GM19397 (cell line): Measurements from ENCODE around the gene PAK2.
"Not testable (repeated sequence)": the region's sequence is repeated elsewhere in the genome, so short reads cannot be mapped to it uniquely, and the experiment has no call there.

ENCODE experiments used
- ATAC-seq: cut with Tn5 transposase; IDR thresholded peaks from one replicate; pipeline ENCODE4 v1.9.1; 2021; ENCODE audit warnings: mild to moderate bottlenecking, moderate library complexity; ENCODE audit not compliant: unreplicated experiment

PAK2 gene

DNA sequence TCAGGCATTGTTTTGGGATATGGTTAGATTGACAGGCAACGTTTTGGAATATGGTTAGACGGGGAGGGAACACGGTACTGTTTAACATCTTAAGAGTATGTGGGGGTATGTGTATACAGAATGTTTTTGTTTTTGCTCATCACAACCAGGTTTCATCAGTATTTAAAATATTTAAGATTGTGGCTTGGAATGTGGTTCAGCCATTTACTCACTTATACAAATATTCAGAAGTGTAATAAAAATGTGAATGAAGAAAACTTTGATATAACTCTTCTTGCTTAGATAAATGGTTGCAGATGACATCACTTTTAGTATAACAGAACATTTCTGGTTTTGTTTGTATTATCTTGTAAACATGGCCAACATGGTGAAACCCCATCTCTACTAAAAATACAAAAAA lies 3.9 kb upstream of the PAK2 start:
- ATAC-seq, result no peak

DNA sequence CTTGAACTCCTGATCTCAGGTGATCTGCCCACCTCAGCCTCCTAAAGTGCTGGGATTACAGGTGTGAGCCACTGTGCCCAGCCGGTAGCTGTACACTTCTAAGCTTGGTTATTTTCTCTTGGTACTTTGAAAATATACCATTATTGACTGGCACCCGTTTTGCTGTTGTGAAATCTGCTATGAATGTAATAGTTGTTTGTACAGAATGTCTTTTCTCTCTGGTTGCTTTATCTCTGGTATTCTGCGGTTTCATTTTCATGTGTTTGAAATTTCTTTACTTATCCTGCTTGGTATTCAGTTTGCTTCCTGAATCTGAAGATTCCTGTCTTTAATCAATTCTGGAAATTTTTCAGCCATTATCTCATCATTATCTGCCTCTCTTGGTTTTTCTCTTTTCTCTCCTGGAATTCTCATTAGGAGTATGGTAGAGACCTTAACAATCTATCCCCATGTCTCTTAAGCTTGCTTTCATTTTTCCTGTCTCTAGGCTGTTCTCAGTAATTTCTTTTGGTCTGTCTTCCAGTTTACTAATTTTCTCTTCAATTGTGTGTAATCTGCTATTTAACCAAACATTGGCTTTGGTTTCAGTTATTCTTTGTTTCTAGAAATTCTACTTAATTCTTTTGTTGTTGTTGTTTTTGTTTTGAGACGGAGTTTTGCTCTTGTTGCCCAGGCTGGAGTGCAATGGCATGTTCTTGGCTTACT lies 2.8 kb upstream of the PAK2 start:
- no peak for ATAC-seq

DNA sequence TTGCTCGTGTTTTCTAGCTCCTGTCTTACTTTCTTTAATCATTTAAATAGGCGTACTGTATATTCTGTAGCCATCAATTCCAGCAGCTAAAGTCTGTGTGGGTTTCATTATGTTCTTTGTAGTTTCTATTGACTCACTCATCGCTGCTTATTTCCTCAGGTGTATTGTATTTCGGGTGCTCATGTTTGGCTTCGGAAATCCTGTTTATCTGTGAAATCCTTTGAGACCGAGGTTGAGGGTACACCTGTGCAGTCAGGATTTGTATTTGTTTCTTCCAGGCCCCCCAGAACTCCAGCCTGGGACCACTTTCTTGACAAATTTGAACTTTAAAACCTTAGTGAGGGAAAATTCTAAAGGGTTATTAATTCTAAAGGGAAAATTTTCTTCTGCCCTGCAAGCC lies 2.0 kb upstream of the PAK2 start:
- ATAC-seq, result no peak

GRCh38 chr3:196740481-196741248 lies 1.0 kb downstream of the PAK2 start:
- no peak for ATAC-seq

GRCh38 chr3:196741249-196741889 lies 1.7 kb downstream of the PAK2 start:
- ATAC-seq, result no peak

DNA sequence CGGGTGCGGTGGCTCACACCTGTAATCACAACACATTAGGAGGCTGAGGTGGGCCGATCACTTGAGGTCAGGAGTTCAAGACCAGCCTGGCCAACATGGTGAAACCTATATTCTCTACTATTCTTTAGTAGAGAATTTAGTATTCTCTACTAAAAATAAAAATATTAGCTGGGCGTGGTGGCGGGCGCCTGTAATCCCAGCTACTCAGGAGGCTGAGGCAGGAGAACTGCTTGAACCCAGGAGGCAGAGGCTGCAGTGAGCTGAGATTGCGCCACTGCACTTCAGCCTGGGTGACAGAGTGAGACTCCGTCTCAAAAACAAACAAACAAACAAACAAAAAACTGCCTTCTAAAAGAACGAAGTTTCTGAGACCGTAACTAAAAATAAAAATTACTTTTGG lies 3.9 kb downstream of the PAK2 start:
- not testable (repeated sequence) for ATAC-seq

DNA sequence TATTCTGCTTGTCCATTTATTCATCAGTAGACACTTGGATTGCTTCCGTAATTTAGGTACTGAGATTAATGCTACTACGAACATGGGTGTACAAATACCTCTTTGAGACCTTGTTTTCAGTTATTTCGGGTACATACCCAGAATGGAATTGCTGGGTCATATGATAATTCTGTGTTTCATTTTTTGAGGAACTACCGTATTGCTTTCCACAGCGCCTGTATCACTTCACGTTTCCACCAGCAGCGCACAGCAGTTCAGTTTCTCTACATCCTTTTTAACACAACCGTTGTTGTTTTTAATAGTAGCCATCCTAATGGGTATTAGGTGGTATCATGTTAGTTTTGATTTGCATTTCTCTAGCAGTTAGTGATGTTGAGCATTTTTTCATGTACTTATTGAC lies 9.5 kb downstream of the PAK2 start:
- ATAC-seq, result no peak

- no peak for ATAC-seq
These were observed 13.5 kb downstream of the PAK2 start for GRCh38 chr3:196753201-196753600.

DNA sequence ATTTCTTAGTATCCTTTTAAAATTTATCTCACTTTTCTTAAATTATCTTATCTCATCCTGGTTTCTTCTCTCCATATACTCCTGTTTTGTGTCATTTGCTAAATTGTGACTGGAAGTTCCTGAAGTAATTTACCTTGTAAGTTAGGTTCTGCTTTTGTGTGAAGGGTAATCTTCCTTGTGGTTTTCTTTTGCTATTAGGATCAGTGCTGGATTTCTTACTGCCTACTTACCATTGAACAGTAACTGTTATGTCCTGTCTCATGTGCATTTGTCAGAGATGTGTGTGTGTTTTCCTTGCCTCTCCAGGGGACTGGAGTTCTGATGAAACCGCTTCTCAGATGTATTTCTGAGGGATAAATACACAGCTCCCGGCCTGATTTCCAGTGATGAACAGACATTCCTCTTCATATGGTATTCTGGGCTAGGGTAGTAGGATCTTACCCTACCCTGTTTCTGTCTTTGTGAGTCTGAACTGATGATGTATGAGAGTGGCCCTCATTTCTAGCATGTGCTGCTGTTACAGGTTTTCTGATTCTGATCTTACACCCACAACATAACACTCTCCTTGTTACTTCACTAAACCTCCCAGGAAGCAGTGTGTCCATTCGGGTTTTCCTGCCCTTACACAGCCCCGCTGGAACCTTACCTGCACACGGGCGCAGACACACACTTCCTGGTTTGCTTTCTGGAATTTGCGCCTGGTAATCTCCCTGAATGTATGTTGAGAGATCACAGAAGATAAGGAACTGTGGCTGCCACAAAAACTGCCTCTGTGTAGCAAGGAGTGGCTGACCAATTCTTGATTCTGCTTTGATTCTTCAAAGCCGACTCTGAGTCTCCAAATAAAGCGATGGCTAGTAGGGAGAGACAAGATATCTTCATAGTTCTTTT lies 14.7 kb downstream of the PAK2 start:
- ATAC-seq, result no peak

GRCh38 chr3:196756732-196757131 lies 17.1 kb downstream of the PAK2 start:
- no peak for ATAC-seq

DNA sequence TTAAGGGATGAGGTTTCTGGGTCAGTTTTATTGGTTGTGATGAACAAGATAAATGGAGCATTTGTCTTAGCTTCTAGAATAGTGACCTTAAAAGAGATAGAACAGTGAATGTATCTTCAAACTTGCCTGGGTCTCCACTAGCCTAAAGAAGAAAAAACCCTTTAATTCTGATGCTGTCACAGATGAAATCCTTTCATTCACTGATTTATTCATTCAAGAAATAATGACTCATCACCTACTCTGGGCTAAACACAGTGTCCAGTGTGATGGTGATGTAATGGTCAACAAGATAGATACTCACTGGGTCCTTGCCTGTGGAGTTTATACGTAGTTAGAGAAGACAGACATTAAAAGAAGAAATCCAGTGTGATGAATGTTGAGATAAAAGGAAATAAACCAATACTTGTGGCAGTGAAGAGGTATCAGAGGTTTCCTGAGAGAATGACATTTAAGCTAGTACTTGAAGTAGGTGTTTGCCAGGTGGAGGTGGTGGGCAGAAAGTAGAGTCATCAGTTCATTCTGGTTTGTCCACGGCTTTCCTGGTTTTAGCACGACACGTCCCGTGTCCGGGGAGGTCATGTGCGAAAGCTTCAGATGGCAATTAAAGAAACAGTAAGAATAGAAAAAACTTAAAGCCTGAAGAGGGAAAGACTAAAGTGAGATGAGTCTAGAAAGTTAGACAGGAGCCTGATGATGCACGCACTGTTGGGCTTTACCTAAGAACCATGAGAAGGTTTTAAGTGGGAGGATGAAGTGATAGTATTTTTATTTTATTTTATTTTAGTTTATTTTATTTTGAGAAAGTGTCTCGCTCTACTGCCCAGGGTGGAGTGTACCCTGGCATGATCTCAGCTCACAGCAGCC lies 18.5 kb downstream of the PAK2 start:
- ATAC-seq, result no peak

GRCh38 chr3:196763179-196763578 lies 23.5 kb downstream of the PAK2 start:
- no peak for ATAC-seq

GRCh38 chr3:196765454-196765853 lies 25.8 kb downstream of the PAK2 start:
- ATAC-seq, result no peak

DNA sequence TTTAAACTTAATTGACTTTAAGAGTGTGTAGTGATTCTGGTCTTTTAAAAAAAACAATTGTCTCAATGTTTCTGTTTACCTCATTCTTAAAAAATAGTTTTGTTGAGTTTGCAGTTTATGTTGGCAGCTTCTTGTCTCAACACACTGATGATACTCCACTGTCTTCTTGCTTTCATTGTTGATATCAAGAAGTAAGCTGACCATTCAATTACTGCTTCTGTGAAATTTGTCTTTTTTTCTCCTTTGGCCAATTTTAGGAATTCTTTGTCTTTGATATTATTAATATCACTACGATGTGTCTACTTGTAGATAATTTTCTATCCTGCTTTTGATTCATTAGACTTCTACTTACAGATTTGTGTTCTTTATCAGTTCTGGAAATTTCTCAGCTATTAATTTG lies 31.4 kb downstream of the PAK2 start:
- ATAC-seq, result no peak

GRCh38 chr3:196772102-196772501 lies 32.4 kb downstream of the PAK2 start:
- ATAC-seq, result no peak

GRCh38 chr3:196772897-196773296 lies 33.2 kb downstream of the PAK2 start:
- no peak for ATAC-seq

GRCh38 chr3:196774191-196774820 lies 34.6 kb downstream of the PAK2 start:
- no peak for ATAC-seq

DNA sequence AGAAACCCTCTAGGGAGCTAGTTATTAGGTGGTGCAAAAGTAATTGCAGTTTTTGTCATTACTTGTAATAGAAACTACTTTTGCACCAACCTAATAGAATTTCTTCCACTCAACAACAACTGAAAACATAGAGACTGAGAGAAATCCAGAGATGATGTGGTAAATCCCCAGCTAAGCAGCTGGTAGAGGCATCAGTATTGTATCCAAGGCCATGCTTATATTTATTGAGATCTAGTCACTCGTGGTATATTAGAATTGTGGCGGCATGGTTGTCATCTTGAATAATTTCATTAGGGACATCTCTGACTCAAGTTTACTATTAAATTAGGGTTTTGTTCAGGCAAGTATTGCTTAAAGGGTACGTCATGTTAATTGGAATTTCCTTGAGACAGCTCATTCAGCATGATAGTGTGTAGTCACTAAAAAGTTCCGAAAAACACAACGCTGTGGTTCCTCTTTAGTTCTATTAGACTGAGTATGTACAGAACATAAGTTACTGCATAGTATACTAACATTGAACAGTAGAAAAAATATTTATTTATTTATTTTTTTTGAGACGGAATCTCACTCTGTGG lies 35.3 kb downstream of the PAK2 start:
- ATAC-seq, result no peak

DNA sequence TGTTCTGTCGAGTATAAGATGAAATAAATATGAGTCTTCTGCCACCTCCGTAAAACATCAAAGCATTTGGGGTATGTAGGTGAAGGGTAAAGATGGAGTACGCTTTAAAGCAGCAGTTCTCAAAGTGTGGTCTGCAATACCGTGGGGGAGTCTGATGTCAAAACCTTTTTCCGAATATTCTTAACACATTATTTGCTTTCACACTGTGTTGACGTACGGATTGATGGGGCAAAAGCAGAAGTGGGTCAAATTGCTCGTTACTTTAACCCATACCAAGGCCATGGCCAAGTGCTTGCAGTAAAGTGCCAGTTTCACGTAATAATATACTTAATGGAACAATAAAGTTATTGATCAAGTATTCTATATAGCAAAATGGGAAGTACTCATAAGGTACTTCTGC lies 36.3 kb downstream of the PAK2 start:
- no peak for ATAC-seq
